Mucosa of rectum (tissue), 2 donors: ENCODE results near the gene ATXN2.
"Not testable (repeated sequence)": the region's sequence is repeated elsewhere in the genome, so short reads cannot be mapped to it uniquely, and the experiment has no call there.

ENCODE experiments used
- H3K27ac ChIP-seq, 2 donors: one replicate each; pipeline ENCODE4 v1.7.0; 2013; ENCODE audit warnings: inconsistent platforms in 2 of 2, low read depth in 2 of 2, low read length in 2 of 2
- H3K27me3 ChIP-seq, 2 donors: one replicate each; pipeline ENCODE4 v1.7.0; 2013; ENCODE audit warnings: low read length in 2 of 2; ENCODE audit not compliant: control insufficient read depth in 2 of 2, insufficient read depth in 2 of 2
- H3K36me3 ChIP-seq, 2 donors: one replicate each; pipeline ENCODE4 v1.7.0; 2013; ENCODE audit warnings: low read length in 2 of 2; ENCODE audit not compliant: control insufficient read depth in 2 of 2, insufficient read depth in 2 of 2
- H3K4me1 ChIP-seq, 2 donors: one replicate each; pipeline ENCODE4 v1.7.0; 2013; ENCODE audit warnings: low read length in 2 of 2, mild to moderate bottlenecking in 1 of 2; ENCODE audit not compliant: control insufficient read depth in 2 of 2, insufficient read depth in 2 of 2
- H3K4me3 ChIP-seq, 2 donors: one replicate each; pipeline ENCODE4 v1.7.0; 2013; ENCODE audit warnings: low read length in 2 of 2
- H3K9ac ChIP-seq, 2 donors: one replicate each; pipeline ENCODE4 v1.7.0; 2013; ENCODE audit warnings: low read length in 2 of 2, low read depth in 1 of 2, mild to moderate bottlenecking in 1 of 2
- H3K9me3 ChIP-seq, 2 donors: one replicate each; pipeline ENCODE4 v1.7.0; 2013; ENCODE audit warnings: low read length in 2 of 2; ENCODE audit not compliant: control insufficient read depth in 2 of 2
- donor health status: healthy.
- donor health status: Normal muscosa, but diverticular disease.

ATXN2 gene

DNA sequence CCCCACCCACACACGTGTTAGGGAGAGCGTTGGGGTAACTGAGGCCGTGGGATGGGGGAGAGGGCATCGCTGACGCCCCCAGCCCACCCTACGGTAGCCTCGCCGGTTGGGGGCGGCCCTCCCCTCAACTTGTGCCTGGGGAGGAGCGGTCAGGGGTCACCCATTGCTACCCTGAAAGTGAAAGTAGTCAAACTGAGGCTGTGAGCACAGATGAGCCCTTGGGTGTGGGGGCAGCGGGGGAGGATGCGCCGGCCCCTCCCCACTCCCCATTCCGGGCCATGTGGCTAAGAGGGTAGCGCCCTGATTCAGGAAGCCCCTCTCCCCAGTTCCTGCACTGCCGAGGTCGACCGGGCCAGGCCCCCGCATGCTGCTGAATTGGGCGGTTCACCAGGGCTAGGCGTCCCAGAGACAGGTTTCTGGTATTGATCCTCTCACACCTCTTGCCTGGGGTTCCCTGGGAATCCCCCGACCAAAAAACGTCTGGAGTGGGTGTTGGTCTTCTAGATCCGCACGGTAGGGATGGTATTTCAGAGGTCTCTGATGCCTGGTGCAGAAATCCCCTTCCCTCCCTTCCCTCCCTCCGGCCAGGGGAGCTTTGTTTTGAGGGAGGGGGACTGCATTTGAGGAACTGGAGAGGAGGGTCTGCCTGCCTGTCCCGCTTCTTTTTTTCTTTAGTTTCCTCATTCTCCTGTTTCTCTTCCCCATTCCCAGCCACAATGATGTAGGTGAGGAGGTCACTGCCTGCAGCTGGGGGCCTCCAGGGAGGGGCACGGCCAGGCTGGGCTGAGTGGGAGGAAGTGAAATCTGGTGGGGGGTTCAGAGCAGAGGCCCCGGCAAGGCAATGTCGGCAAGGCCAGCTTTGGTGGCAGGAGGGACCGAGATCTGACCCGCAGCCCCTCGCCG, 192.4 kb downstream of the ATXN2 start:
- Histone ChIP-seq H3K4me3 (peak overlapping the region; percentile 71 to 80), H3K9me3 (no peaks in the 10 kb centered on the region), H3K27ac (peak overlapping the region; percentile 77 to 87), H3K36me3 (no peaks in the 10 kb centered on the region), H3K4me1 (peaks cover 48 to 60% of the 10 kb centered on the region in 2 donors), H3K27me3 (no peaks in the 10 kb centered on the region), H3K9ac (peak overlapping the region; percentile 81 to 82)

DNA sequence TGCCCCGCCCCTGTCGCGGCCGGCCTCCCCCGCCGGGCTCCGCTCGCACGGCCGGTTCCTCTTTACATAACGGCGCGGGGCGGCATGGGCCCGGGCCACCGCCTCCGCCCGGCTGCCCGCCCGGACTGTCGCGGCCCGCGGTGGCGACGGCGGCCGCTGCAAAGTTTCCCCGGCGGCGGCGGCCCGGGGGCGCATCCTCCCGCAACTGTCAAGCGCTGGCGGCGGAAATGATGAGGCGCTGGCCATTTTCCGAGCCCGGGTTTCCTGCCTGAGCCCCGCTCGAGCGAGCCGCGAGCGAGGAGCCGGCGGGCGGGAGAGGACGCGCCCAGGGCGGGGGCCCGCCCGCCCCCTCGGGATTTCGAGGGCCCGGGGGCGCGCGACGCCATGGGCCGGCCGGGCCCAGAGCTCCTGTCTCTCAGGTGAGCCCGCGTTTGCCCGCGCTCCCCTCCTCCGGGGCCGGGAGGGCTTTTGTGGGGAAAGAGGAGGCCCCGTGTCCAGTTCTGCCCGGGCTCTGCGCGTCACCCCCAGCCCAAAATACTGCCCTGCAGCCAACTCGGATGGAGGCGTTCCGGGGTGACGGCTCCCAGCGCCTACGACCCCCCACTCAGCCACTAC, 193.1 kb downstream of the ATXN2 start, which contains the start of gene SH2B3:
SH2B3 (plus strand) TSS at position 65 of the 615 bp plus-strand sequence. CDS start 12,223 bp downstream, outside the sequence.
- Histone ChIP-seq H3K27ac (peak within 1 kb of the TSS; percentile 77 to 87), H3K4me1 (peaks cover 44 to 57% of the 10 kb centered on the region in 2 donors), H3K9ac (peak within 1 kb of the TSS; percentile 81 to 82), H3K9me3 (no peaks in the 10 kb centered on the region), H3K4me3 (peak within 1 kb of the TSS; percentile 71 to 80), H3K36me3 (no peaks in the 10 kb centered on the region), H3K27me3 (no peaks in the 10 kb centered on the region)

DNA sequence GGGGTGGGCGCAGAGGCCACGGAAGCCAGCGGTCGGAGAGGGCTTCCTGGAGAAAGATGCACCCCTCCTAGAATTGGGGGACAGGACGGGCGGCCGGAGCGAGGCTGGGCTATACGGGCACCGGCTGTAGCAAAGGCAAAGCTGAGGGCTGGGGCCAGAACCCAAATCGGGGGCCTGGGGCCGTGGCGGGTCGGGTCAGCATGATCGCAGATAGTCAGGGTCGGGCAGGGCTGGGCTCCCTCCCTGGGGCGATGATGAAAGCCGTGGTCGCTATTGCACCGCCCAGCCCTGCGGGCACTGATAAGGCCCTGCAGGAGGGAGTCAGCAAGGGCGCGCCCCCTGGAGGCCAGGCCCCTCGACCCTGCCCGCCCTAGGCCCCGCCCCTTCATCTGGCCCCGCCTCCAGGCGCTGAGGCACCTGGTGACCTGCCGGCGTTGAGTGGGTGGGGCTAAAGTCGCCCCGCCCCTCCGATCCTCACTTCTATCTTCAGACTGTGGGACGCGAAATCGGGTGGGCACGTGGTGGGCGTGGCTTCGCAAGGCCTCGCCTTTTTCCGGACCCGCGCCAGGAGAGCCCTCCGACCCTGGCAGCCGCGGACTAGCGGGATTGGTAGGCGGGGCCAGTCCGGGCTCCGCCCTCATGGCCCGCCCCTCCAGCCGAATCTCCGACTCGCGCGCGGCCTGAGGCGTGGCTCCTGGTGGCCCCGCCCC, 193.8 kb downstream of the ATXN2 start:
- H3K4me3 ChIP-seq = peak overlapping the region; percentile 71 to 74
- H3K36me3 ChIP-seq = no peaks in the 10 kb centered on the region
- no peaks in the 10 kb centered on the region for H3K27me3 ChIP-seq
- H3K9me3 ChIP-seq = no peaks in the 10 kb centered on the region
- peak overlapping the region; percentile 14 to 82 for H3K9ac ChIP-seq
- peaks cover 38 to 54% of the 10 kb centered on the region in 2 donors for H3K4me1 ChIP-seq
- peak overlapping the region; percentile 68 to 87 for H3K27ac ChIP-seq

DNA sequence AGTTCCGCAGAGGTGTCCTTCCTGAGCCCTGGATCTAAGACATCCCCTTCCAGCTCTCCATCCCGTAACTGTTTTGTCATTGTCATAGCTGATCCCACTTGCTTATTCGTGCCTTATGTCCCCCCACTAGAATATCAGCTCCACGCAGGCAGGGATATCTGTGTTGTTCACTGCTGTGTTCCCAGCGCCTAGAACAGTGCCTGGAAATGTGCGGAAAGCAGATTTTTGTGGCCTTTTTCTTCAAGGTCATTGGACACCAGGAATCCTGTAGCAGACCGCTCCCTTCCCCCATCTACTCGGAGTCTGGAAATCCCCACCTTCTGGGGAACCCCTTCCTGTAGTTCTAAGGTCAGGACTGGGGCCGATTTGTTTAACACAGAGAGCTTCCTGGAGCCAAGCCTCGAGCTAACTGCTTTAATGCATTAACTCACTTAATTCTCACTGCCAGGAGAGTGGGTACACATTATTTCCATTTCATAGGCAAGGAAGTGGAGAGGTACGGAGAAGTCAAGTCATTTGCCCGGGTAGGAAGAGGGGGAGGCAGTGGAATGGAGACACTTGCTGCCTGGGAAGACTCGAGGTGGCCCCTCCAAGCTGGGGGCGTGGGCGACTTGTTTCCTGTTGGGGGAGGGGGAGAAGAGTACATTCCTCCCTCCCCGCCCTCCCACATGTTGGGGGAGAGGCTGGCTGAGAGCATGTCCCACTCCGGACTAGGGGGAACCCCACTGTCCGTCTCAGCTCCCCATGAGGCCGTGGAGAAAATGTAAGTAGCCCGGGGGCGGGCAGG, 194.6 kb downstream of the ATXN2 start:
- Histone ChIP-seq H3K4me1 (peaks cover 34 to 47% of the 10 kb centered on the region in 2 donors), H3K9ac (peak overlapping the region; percentile 41 to 82), H3K36me3 (no peaks in the 10 kb centered on the region), H3K27me3 (no peaks in the 10 kb centered on the region), H3K27ac (peak overlapping the region; percentile 68 to 87), H3K9me3 (no peaks in the 10 kb centered on the region), H3K4me3 (peak overlapping the region; percentile 71 to 74)

DNA sequence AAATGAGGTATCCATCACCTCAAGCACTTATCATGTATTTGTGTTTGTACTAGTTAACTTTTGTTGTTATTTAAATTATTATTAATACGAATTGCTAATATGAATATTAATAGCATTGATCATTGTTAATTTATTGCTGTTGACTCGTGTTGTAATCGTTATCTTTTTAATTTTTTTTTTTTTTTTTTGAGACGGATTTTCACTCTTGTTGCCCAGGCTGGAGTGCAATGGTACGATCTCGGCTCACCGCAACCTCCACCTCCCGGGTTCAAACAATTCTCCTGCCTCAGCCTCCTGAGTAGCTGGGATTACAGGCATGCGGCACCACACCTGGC, 196.7 kb downstream of the ATXN2 start:
- not testable (repeated sequence) for H3K27me3 ChIP-seq, H3K36me3 ChIP-seq, H3K9me3 ChIP-seq, H3K4me3 ChIP-seq, H3K27ac ChIP-seq, H3K9ac ChIP-seq
- H3K4me1 ChIP-seq = peaks cover 26 to 35% of the 10 kb centered on the region in 2 donors
